C1 segment of cervical spinal cord (tissue), 14 donors: ENCODE results near the gene SCN11A.

Experiments
- DNase-seq, 14 donors: peaks; one replicate each; lab custom pipeline; 2025; lab: John Stamatoyannopoulos, UW

Gene SCN11A

DNA sequence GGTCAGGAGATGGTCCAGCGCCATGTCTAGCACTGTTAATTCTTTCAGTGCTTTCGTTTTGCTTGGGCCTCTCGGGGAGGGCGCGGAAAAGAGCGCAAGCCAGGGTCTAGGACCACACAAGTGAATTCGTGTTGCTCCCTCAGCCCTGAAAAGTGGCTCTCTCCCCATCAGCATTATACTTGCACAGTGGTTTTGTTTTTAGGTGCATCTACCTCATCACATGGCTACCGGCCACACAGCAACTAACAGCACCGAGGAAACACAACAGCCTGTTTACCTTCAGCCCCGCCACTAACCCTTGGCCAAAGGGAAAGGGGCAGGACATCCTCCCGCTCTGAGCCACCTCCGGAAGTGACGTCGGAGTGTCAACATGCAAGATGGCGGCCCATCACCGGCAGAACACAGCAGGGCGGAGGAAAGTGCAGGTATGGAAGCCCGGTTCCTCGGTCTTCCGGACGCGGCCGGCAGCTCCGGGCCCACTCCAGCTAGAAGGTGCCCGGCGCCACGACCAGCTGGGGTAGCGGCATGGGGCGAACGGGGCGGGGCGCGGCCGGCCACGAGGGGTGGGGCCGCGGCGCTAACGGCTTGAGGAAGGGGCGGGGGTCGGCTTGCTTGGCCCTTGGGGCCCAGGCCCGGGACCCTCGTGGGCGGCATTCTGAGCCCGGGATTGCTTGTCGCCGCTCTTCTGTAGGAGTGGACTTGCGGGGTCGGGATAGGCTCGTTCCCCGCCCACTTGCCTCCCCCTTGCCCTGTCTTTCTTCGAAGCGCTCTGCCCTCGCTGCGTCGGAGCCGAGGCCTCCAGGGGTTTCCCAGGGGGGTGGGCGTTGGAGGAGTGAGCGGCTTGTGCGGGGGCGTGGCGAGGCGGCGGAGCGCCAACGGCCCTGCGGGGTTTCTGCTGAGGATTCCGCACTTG, at the start of gene SCN11A, which contains the start of gene WDR48:
SCN11A (minus strand) TSS at position 296 of the 913 bp plus-strand sequence. CDS start 101,582 bp downstream, outside the sequence.
WDR48 (plus strand) TSS at position 368 of the 913 bp plus-strand sequence; CDS start at position 378, 10 bp downstream.
- peak; percentile 28 to 94 (median 87) for DNase-seq

DNA sequence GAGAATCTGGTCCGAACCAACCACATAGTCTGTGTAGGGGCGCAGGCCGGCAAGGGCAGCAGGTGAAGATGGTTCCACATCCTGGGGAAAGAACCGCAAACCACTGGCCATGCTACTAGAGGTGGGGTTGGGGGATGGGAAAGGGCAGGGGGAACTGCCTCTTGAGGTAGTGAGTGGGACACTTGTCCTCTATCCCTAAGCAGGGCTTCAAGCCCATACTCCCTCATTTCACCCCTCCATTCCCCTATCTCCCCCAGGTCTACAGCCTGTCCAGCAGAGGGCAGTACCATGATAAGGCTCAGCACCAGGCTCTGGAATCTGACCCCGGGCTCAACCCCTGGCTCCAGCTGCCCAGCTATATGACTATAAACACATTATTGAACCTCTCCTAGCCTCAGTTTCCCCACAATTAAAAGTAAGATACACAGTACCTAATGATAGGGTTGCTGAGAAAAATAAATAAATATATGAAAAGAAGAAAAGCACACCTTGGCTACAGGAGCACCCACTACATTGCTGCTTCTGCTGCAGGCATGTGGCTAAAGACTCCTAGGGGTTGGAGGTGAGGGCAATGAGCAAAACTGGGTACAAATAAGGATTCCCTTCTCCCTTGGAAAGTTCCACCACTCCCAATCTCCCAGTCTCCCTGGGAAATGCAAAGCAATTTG, 49.4 kb upstream of the SCN11A start:
- no peak for DNase-seq

- DNase-seq, result no peak
These were observed 48.7 kb upstream of the SCN11A start for GRCh38 chr3:39100500-39100886.

DNA sequence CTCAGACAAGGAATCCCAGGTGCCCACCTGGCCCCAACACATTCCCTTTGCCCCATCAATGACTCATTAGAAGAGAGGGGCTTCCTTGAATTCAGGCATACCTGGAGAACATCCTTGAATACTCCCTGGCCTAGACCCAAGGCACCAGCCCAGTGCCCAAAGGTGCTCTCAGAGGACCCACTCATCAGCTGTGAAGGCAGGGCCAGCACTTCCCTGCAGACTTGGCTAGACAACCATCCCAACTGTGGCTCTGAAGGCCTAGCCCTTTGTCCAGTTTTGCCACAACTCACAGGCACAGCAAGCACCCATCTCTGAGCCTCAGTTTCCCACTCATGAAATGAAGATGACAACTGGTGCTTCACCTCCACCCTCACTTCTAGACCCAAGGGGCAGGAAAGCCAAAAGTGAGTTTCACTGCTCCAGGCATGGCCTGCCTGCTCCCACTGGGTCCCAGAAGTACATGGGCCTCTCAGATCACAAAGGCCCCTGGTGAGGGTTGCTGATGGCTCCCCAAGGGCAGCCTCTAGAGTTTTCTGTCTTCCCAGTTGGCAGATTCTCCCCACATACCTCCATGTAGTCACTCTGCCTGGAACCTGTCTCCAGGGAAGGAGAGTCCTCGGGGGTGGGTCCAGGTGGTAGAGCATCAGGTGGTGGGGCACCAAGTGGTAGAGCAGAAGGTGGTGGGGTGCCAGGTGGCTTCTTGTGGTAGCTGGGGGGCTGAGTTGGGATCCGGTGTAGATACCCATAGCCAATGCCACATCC, 48.2 kb upstream of the SCN11A start:
- DNase-seq, result no peak

GRCh38 chr3:39099242-39099641, 47.5 kb upstream of the SCN11A start:
- no peak for DNase-seq

DNA sequence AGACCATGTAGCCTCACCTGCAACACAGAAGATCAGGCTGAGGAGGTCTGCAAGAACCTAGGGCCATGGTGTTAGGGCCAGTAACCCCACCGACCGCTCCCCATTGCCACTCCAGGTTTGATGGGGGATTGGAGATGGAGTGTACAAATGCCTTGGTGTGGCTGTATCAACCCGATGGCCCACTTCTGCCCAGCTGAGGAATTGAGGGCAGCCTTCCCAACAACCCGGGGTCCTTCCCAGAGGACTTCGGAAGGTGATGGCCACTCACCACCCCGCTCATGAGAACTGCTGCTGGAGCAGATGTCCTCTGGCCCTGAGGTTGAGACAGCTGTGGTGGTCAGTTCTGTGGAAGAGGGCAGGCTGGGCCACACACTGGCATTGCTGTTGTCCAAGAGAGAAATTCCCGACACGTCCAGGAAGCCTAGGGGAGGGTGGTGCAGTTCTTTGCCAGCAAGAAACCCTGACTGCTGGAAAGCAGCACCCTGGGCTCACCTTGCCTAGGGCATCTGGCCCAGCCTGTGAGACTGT, 46.8 kb upstream of the SCN11A start:
- no peak for DNase-seq

- no peak for DNase-seq
These were observed 46.1 kb upstream of the SCN11A start for GRCh38 chr3:39097716-39098472.

- peak in 7 of 14 donors; percentile 15 to 50 (median 26) for DNase-seq
These were observed 45.0 kb upstream of the SCN11A start for GRCh38 chr3:39096775-39097174.

- peak in 1 of 14 donors; percentile 28 for DNase-seq
These were observed 44.0 kb upstream of the SCN11A start for GRCh38 chr3:39095778-39096177.

- DNase-seq, result no peak
These were observed 43.3 kb upstream of the SCN11A start for GRCh38 chr3:39094851-39095677.

- no peak for DNase-seq
These were observed 39.2 kb upstream of the SCN11A start for GRCh38 chr3:39090922-39091321.

GRCh38 chr3:39088889-39089288, 37.1 kb upstream of the SCN11A start:
- DNase-seq, result no peak

GRCh38 chr3:39088456-39088855, 36.7 kb upstream of the SCN11A start:
- DNase-seq, result no peak

GRCh38 chr3:39086144-39086543, 34.4 kb upstream of the SCN11A start:
- no peak for DNase-seq

GRCh38 chr3:39082666-39083313, 31.0 kb upstream of the SCN11A start:
- no peak for DNase-seq

GRCh38 chr3:39080026-39080425, 28.3 kb upstream of the SCN11A start:
- DNase-seq, result no peak

- no peak for DNase-seq
These were observed 27.8 kb upstream of the SCN11A start for GRCh38 chr3:39079530-39079929.

- DNase-seq, result no peak
These were observed 24.2 kb upstream of the SCN11A start for GRCh38 chr3:39075910-39076309.

- DNase-seq, result no peak
These were observed 16.8 kb upstream of the SCN11A start for GRCh38 chr3:39068556-39068955.
